GM18909 (cell line): ENCODE measurements around the gene SLC45A2.
"Not testable (repeated sequence)": the region's sequence is repeated elsewhere in the genome, so short reads cannot be mapped to it uniquely, and the experiment has no call there.

Source experiments
- ATAC-seq: cut with Tn5 transposase; IDR thresholded peaks from one replicate; pipeline ENCODE4 v1.9.1; 2021; ENCODE audit warnings: mild to moderate bottlenecking; ENCODE audit not compliant: unreplicated experiment, poor library complexity

Gene SLC45A2

DNA sequence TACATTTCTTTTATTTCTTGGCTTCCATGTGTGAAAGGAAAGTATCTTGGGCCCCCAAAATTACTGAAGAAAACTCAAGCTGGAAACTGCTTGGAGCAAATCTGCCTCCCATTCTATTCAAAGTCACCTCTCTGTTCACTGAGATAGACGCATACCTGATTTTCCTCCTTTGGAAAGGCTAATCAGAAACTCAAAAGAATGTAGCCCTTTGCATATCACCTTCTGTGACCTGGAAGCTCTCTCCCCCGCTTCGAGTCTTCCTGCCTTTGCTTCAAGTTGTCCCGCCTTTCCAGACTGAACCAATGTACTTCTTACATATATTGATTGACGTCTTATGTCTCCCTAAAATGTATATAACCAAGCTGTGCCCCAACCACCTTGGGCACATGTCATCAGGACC, 53.4 kb downstream of the SLC45A2 start:
- no peak for ATAC-seq

DNA sequence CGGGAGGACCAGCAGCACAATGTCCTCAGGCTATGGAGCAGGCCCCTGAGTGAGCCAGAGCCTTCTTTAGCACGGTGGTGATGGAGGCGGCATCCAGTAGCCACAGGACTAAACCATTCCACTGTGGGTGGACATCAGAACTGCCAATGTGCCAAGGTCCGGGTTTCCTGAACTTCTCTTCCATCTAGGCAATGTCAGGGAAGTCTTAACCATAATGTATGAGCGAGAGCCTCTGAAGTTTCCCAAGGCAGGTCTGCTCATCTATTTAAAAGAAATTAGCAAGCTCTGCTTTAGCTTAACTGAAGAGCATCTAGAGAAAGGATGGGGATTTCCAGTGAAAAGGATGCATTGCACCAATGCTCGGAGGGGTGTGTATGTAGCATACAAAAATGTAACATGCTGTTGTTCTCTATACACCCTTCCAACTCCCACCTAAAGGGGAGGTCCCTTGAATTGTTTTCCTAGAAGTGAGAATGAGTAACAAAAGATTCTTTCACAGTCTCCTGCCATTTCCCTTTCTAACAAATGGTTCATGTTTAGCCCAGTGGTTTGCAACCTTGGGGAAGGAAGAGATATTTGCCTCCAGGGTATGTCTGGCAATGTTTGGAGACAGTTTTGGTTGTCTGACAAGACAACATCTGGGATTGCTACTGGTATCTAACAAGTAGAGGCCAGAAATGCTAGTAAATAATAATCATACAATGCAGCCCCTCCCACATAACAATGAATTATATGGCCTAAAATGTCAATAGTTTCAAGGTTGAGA, 54.4 kb downstream of the SLC45A2 start:
- no peak for ATAC-seq

GRCh38 chr5:33928283-33928682, 56.2 kb downstream of the SLC45A2 start:
- ATAC-seq: no peak

- no peak for ATAC-seq
Observed at GRCh38 chr5:33927685-33928084, 56.8 kb downstream of the SLC45A2 start.

DNA sequence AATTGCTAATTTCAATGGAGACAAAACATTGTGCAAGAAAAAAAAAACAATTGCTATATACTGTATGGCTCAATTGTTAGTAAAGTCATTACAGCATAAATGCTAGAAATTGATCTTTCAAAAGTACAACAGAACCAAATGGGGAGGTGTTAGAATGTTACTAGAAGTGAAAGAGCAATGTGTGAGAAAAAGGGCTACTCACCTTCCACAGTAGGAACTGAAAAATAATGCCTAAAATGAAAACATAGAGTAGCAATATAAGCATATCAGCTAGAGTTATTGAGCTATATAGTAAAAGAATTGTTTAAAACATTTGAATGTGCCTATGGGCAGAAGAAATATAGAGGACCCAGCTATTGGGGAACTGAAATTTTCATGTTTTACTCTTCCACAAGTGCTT, 59.2 kb downstream of the SLC45A2 start:
- no peak for ATAC-seq

DNA sequence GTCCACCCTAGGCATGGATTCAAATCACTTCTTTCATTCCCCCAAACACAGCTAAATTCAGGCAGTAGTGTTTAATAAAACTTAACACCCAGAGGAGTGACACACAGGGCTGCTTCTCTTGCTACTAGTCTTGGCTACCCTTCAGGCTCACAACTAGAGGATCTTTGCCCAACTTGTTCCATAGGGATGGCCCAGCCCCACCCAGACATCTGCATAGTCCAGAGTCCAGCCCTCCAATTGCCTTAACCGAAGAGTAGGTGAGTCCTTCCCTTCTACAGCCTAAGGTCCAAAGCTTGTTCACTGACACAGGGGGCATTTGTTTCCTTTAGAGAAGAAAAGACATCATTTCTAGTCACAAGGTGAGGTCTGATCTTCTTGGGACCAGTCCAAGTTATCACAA, 63.5 kb downstream of the SLC45A2 start:
- ATAC-seq: no peak

DNA sequence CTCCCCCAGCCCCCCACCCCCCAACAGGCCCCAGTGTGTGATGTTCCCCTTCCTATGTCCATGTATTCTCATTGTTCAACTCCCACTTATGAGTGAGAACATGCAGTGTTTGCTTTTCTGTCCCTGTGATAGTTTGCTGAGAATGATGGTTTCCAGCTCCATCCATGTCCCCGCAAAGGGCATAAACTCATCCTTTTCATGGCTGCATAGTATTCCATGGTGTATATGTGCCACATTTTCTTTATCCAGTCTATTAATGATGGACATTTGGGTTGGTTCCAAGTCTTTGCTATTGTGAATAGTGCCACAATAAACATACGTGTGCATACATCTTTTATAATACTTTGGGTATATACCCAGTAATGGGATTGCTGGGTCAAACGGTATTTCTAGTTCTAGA, 69.6 kb downstream of the SLC45A2 start:
- ATAC-seq: not testable (repeated sequence)

- ATAC-seq: not testable (repeated sequence)
Observed at GRCh38 chr5:33906248-33906647, 78.2 kb downstream of the SLC45A2 start.

GRCh38 chr5:33905381-33905780, 79.1 kb downstream of the SLC45A2 start:
- ATAC-seq: no peak

DNA sequence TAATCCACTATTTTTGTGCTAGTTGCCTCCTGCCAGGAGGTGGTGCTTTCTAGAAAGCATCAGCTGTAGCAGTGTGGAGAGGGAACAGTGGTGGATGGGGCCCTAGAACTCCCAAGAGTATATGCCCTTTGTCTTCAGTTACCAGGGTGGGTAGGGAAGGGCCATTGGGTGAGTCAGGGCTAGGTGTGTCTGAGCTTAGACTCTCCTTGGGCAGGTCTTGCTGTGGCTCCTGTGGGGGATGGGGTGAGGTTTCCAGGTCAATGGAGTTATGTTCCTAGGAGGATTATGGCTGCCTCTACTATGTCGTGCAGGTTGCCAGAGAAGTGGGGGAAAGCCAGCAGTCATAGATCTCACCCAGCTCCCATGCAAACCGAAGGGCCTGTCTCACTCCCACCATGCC, 81.4 kb downstream of the SLC45A2 start:
- ATAC-seq: no peak

GRCh38 chr5:33901156-33901555, 83.3 kb downstream of the SLC45A2 start:
- no peak for ATAC-seq
